Measurements from ENCODE around the gene TOMM5. TPM values are rescaled to one million over a fixed set of nuclear protein-coding genes. Genes with fewer than 3 reads are reported as not detected.
A peak's percentile ranks its signal among the peaks of the same experiment; 100 is the strongest.

Gene TOMM5
- total RNA-seq, result 100 to 1,000 TPM in 1 of 2 donors, 10 to 100 TPM in 1; 76.4 to 123 TPM

DNA sequence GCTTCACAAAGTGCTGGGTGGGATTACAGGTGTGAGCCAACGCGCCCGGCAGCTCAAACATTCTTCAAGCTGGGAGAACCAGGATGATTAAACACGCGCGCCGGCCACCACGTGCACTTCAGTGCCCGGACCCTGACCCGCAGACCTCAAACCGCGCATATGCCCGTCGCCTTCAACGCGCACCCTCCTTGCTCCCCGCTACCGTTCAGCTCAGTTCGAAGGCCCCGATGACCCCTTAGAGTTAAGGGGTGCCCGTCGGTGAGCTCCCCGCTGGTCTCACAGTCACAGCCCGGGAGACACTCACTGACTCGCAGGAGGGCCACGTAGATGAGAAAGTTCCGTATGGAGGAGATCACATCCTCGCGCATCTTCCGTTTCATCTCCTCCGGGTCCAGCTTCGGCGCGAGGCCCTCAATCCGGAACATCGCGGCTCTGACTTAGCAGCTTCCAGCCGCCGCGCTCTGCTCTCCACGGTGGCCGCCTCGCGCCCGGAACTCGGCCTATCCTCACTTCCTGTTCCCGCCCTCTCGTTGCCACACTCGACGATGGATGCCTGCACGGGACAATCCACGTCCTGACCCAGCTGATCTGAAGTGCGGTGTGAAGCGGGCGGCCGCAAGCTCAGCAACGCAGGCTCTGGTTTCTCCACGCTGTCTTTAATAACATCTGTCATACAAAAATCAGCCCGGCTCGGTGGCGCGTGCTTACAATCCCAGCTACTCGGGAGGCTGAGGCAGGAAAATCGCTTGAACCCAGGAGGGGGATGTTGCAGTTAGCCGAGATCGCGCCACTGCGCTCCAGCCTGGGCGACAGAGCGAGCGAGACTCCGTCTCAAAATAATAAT lies at the start of gene TOMM5:
Gene TOMM5, minus strand, starts transcription at position 490 of the 844 bp plus-strand sequence. Its CDS starts 65 bp downstream, at position 425.
- Mint-ChIP-seq H3K27ac (peak within 1 kb of the TSS; percentile 98 to 100), H3K36me3 (peaks cover 19 to 27% of the 10 kb centered on the region in 2 donors), H3K9me3 (no peaks in the 10 kb centered on the region)
- DNase-seq (ENCODE audit: low spot score in 2 of 2), result peak; percentile 85 to 91
- peak; percentile 98 to 99 for ATAC-seq

DNA sequence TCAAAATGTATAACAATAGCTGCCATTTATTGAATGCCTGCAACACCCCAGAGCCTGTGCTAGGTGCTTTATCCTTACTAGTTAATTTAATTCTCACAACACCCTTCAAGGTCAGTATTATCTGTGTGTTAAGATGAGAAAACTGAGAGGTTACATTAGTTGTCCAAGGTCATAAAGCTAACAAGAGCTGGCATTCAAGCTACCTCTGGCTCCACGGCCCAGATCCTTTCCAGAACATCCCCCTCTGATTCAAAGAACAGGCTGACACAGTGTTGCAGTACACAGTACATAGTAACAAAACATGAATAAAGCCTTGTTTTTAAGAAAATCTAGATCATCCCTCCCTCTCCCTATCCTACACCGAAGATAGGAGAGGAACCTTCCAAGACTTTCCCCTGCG lies 48.9 kb upstream of the TOMM5 start:
- no peak overlapping the region for H3K27ac Mint-ChIP-seq
- no peak for ATAC-seq
- no peaks in the 10 kb centered on the region for H3K9me3 Mint-ChIP-seq
- H3K36me3 Mint-ChIP-seq, result no peaks in the 10 kb centered on the region
- DNase-seq (ENCODE audit: low spot score in 2 of 2), result no peak

DNA sequence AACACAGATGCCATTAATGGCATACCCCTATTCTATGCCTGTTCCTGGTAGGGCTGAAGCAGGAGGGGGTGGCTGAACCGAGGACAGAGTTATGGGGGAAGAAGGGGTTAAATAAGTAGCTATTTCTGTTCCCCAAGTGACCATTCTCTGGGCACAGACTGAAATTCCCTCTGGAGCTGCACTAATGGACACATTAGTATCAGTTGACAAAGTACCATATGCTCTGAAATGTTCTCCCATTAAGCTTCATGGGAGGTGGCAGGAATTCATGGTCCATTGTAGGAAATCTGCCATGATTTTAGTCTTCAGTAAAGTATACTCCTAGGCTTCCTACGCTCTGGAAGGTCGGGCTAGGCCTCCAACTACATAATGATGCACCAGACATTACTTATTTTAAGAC lies 47.8 kb upstream of the TOMM5 start:
- Mint-ChIP-seq H3K9me3 (no peaks in the 10 kb centered on the region), H3K36me3 (no peaks in the 10 kb centered on the region), H3K27ac (no peak overlapping the region)
- ATAC-seq (no peak), DNase-seq (ENCODE audit: low spot score in 2 of 2) (no peak)

DNA sequence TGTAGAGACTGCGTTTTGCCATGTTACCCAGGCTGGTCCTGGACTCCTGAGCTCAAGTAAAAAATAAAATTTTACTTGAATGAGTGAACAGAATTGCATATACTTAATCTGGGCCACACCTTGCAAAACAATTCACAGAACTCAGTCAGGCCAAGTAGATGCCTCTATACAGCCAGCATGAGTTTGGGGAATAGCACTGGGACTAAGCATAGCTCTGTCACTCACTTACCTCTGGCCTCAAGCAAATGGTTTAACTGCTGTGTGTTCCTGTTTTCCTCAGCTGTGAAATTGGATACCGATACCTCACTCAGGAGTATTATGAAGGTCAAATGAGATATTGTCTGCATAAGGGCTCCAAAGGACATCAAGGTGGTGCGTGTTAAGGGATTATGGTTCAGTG lies 47.4 kb upstream of the TOMM5 start:
- H3K27ac Mint-ChIP-seq, result no peak overlapping the region
- no peaks in the 10 kb centered on the region for H3K9me3 Mint-ChIP-seq
- DNase-seq (ENCODE audit: low spot score in 2 of 2), result no peak
- no peak for ATAC-seq
- no peaks in the 10 kb centered on the region for H3K36me3 Mint-ChIP-seq

DNA sequence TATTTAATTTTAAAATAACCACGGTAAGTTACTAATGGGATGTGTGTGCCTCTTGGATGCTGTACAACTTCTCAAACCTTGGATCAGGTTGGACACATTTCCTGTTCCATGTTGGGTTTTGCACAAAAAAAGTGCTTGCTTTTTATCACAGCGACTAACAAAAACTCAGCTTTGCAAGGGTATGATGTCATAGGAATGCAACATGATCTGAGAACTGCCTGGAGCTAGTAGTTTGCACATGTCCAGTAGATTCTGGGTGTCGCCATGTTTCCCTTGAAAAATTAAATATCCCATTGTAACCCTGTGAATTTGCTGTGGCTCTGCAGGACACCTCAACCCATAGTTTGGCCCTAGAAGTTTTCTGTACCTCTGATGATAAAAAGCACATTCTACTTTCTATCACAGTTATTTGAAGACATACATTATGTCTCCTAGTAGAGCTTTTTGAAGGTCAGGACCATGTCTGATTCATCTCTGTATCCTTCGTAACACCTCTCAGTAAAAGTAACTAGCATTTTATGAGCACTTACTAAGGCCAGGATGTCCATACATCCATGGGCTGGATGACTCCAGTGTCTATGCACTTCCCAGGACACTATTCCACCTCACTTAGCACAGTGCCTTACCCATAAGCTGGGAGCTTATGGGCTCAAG lies 46.8 kb upstream of the TOMM5 start:
- H3K27ac Mint-ChIP-seq, result no peak overlapping the region
- H3K36me3 Mint-ChIP-seq, result no peaks in the 10 kb centered on the region
- no peaks in the 10 kb centered on the region for H3K9me3 Mint-ChIP-seq
- no peak for DNase-seq (ENCODE audit: low spot score in 2 of 2)
- ATAC-seq, result no peak

DNA sequence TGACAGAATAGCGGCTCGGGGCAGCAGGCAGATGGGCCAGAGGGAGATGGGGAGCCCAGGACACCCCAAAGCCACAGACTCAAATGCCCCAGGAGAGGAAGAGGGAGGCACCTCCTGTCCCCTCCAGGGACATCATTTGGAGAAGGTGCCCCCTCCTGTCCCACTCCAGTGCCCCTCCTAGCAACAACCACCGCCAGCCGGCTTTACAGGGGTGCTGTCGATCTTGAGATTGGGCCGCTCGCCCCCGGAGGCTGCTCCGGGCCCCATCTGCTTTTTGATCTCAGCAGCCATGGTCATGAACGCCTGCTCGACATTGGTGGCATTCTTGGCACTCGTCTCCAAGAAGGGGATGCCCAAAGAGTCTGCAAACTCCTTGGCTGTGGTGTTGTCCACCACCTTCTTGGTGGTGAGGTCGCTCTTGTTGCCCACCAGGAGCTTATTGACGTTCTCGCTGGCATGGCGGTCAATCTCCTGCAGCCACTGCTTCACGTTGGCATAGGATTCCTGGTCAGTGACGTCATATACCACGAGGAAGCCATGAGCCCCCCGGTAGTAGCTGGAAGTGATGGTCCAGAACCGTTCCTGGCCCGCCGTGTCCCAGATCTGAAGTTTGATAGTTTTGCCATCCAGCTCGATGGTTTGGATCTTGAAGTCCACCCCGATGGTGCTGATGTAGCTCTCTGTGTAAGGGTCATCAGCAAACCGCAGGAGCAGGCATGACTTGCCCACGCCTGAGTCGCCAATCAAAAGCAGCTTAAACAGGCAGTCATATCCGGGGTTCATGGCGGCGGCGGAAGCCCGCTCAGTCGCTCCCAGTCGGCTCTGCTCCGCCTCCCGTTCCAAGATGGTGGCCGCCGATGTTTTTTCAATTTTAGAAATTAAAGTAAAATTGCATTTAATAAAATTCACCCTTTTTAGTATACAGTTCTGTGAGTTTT lies 44.4 kb upstream of the TOMM5 start:
- Mint-ChIP-seq H3K9me3 (no peaks in the 10 kb centered on the region), H3K36me3 (no peaks in the 10 kb centered on the region), H3K27ac (no peak overlapping the region)
- no peak for DNase-seq (ENCODE audit: low spot score in 2 of 2)
- no peak for ATAC-seq

DNA sequence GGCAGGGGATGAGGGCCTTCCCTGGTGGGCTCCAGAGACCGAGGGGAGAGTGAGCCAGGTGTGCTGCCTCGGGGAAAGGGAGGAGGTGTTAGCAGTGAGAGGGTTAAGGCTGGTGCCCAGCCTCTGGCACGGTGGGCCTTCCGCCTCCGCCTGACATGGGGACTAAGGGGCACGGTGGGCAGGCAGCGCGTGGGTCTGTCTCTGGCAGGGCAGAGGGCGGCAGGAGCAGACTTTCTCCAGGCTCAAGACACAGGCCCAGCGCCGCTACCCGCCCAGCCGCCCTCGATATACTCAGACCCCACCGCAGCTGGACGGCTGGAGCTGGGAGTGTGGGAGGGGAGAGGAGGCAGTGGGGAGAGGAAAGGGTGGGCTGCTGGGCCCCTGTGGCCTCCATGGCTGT lies 43.4 kb upstream of the TOMM5 start:
- no peaks in the 10 kb centered on the region for H3K36me3 Mint-ChIP-seq
- no peak for DNase-seq (ENCODE audit: low spot score in 2 of 2)
- H3K27ac Mint-ChIP-seq, result no peak overlapping the region
- ATAC-seq, result no peak
- H3K9me3 Mint-ChIP-seq, result no peaks in the 10 kb centered on the region

DNA sequence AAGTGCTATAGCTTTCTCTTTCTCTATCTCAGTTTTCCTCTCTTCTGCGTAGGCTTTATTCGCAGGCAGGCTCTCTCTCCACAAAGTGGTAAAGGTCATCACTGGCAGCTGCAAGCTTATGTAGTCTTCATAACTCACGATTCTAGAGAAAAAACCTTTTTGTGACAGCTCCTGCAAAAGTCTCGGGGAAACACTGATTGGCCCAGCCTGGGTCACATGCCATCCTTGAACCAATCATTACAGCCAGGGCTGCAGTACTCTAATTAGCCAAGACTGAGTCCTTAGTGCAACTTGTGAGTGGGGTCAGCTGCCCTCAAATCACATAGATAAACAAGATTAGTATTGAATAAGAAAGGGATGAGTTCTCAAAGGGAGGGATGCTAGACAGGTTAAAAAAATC lies 40.1 kb upstream of the TOMM5 start:
- H3K36me3 Mint-ChIP-seq, result no peaks in the 10 kb centered on the region
- ATAC-seq, result no peak
- no peak overlapping the region for H3K27ac Mint-ChIP-seq
- DNase-seq (ENCODE audit: low spot score in 2 of 2), result no peak
- H3K9me3 Mint-ChIP-seq, result no peaks in the 10 kb centered on the region

DNA sequence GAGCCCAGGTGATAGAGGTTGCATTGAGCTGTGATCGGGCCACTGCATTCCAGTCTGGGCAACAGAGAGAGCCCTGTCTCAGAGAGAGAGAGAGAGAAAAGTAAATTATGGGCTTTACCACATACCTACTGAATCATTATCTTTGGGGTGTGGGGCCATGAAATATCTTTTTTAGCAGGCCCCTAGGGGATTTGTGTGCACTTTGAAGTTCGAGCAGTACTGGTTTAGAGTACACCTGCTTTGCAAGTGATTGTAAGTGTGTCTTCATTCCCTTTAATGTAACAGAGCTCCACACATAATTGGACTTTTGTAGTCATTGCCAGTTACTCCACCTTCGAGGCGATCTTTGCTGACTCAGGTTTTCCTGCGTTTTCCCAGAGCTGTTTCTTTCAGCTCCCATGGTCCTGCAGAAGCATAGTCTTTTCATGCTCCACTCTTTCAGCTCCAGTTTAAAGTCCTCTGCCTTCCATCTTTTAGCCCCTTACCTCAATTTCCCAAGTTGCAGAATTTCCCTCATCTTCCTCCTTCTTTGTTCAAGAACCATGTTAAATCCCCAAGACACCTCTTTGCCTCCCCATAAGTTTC lies 34.4 kb upstream of the TOMM5 start:
- H3K36me3 Mint-ChIP-seq, result no peaks in the 10 kb centered on the region
- no peak overlapping the region for H3K27ac Mint-ChIP-seq
- ATAC-seq (no peak), DNase-seq (ENCODE audit: low spot score in 2 of 2) (no peak)
- no peaks in the 10 kb centered on the region for H3K9me3 Mint-ChIP-seq

DNA sequence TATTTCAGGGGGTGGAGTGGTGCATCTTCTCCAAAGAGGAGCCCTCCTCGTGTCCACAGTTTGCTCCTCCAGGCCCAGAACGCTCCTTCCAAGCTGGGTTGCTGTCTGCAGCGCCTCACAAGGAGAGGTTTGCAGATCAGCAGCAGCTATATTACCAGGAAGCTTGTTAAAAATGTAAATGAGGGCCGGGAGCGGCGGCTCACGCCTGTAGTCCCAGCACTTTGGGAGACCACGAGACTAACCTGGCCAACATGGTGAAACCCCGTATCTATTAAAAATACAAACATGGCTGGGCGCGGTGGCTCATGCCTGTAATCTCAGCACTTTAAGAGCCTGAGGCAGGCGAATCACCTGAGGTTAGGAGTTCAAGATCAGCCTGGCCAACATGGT lies 33.4 kb upstream of the TOMM5 start:
- H3K9me3 Mint-ChIP-seq, result no peaks in the 10 kb centered on the region
- no peak for ATAC-seq
- no peak for DNase-seq (ENCODE audit: low spot score in 2 of 2)
- H3K36me3 Mint-ChIP-seq, result no peaks in the 10 kb centered on the region
- no peak overlapping the region for H3K27ac Mint-ChIP-seq

DNA sequence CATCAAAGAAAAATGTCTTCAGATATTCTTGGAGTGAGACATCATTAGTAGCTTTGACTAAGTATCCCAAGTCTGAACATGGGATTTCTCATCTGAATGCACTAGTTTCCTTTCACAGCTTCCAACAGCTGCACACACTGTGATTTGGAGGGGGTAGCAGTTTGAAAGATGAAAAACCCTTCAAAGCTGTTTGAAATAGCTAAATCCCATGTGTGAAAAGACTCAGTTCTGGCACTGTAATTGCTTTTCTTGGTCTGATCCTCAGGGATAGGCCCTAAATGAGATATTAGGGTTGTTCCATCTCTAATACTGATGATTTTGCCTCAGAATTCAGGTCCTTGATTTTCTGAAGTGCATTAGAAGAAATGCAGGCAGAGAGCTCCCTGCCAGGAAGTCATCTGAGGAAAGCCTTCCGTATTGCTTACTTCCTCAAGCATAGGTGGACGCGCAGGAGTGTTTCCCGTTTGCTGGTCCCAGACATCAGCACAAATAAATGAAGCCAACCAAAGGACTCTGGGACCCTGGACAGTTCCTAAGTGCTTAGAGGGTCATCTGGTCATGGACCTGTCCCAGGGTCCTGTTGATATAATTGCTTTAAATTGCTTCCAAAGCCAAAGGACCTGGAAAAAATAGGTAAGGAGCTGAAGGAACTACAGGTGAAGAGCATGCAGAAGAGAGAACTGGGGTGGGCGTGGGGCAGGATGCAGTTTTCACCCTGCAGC lies 32.8 kb upstream of the TOMM5 start:
- no peak for ATAC-seq
- no peak overlapping the region for H3K27ac Mint-ChIP-seq
- no peak for DNase-seq (ENCODE audit: low spot score in 2 of 2)
- no peaks in the 10 kb centered on the region for H3K36me3 Mint-ChIP-seq
- no peaks in the 10 kb centered on the region for H3K9me3 Mint-ChIP-seq

DNA sequence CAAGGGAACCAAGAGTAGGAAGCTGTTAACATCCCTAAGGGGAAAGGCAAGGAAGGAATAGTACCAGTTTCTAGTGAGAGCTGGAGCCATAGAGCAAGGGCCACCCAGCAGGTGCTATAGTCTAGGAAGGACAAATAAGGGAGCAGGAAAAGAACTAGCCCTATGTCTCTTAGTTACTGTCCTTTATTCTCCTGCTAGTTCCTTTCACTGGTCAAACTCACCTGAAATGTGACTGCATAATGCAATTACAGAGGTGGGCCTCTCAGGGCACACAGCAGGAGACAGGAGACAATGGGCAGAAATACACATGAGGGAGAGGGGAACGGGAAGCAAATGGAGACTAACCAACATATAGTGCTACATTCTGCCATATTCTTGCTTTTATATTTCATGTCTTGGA lies 31.7 kb upstream of the TOMM5 start:
- no peak for DNase-seq (ENCODE audit: low spot score in 2 of 2)
- Mint-ChIP-seq H3K36me3 (no peaks in the 10 kb centered on the region), H3K9me3 (no peaks in the 10 kb centered on the region), H3K27ac (no peak overlapping the region)
- ATAC-seq, result no peak

DNA sequence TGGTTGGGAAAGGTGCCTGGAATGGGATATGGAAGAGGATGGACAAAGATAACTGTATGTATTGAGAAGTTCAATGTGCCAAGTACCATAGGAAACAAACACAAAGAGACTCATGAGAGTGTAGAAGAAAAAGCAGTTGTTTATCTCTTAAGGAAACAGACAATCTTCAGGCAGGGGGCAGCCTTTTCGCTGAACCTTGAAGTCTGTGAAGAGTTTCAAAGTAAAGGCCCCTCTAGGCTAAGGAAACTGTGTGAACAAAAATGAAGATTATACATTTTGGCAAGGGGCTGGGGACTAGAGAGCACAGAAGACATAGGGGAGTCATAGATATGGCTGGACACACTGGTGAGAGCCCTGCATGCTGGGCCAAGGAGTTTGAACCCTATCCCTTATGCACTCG lies 30.9 kb upstream of the TOMM5 start:
- Mint-ChIP-seq H3K27ac (no peak overlapping the region), H3K36me3 (no peaks in the 10 kb centered on the region), H3K9me3 (no peaks in the 10 kb centered on the region)
- DNase-seq (ENCODE audit: low spot score in 2 of 2), result no peak
- ATAC-seq, result no peak

DNA sequence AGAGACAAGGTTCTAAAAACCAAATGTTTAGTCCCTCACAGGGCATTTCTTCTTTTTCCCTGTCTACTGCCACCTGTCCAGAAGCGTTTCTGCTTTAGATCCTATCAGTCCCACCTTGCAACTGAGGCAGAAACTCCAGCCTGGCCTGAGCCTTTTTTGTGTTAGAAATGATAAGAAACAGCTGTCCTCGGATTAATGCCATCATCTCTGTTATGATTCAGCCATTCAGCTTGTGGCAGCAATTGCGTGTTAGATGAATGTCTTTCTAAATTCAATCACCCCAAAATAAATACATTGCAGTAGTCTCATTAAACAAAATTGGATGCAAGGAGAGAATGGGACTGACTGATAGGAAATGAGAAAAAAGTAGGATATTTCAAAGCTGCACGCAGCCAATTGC lies 30.1 kb upstream of the TOMM5 start:
- ATAC-seq, result no peak
- DNase-seq (ENCODE audit: low spot score in 2 of 2), result no peak
- H3K27ac Mint-ChIP-seq, result no peak overlapping the region
- H3K9me3 Mint-ChIP-seq, result no peaks in the 10 kb centered on the region
- no peaks in the 10 kb centered on the region for H3K36me3 Mint-ChIP-seq

DNA sequence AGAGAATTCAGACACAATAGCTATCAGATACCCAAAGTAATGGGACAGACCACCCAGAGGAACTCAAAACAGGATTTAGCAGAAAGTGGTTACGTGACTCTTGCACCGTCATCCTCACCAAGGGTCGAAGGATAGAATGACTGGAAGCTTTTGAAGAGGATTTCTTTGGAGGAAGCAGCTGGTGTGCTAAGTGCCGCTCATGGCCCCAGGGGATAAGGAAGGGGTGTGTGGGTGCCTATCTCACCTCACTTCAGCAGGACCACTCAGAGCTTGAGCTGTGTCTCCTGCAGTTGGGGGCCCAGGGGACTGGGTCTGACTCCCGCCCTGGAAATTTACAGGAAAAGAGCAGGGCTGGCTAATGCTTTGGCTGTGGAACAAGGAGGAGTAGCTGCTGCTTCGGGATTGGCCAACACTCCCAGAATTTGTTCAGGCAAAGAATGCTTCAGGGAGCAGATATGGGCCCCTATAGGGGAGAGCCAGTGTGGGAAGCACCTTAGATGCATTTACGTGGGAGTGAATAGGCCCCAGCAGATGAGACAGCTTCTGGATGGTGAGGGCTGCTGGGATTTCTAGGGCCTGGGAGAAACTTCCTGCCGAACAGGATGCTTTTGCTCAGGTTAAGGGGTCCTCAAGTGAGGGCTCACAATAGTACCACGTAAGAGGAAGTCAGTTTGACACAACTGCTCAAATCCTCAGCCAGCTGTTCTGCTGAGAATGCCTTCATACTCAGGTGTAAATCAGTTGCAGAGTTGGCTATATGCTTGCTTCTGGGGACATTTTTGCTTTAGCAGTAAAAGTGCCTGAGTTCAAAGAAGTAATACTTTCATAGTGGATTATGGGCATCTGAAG lies 29.1 kb upstream of the TOMM5 start:
- Mint-ChIP-seq H3K27ac (no peak overlapping the region), H3K36me3 (no peaks in the 10 kb centered on the region), H3K9me3 (no peaks in the 10 kb centered on the region)
- no peak for ATAC-seq
- DNase-seq (ENCODE audit: low spot score in 2 of 2), result no peak

Data from activated naive CD4-positive, alpha-beta T cell treated with anti-CD3 and anti-CD28 coated beads, Interleukin-2, amount 50 U/mL, for 72 hours (primary cell).